Activated T-cell treated with anti-CD3 and anti-CD28 coated beads, Interleukin-2, amount 50 U/mL, for 24 hours (primary cell): ENCODE data around the gene ATF6B.
A peak's percentile ranks its signal among the peaks of the same experiment; 100 is the strongest.

Experiments used
- DNase-seq: peaks from one replicate; pipeline ENCODE4 v3.0.0-alpha.2; 2020
- H3K27ac Mint-ChIP-seq: 2 replicates; pipeline ENCODE4 v1.8.0; 2020; ENCODE audit warnings: mild to moderate bottlenecking, mixed read lengths
- H3K27me3 Mint-ChIP-seq: 2 replicates; pipeline ENCODE4 v1.8.0; 2020; ENCODE audit warnings: mixed read lengths
- H3K36me3 Mint-ChIP-seq: 2 replicates; pipeline ENCODE4 v1.8.0; 2020; ENCODE audit warnings: low read depth, mixed read lengths
- H3K4me1 Mint-ChIP-seq: 2 replicates; pipeline ENCODE4 v1.8.0; 2020; ENCODE audit warnings: low read depth, mixed read lengths
- H3K4me3 Mint-ChIP-seq: 2 replicates; pipeline ENCODE4 v1.8.0; 2020; ENCODE audit warnings: mild to moderate bottlenecking, moderate library complexity, mixed read lengths
- H3K9me3 Mint-ChIP-seq: 2 replicates; pipeline ENCODE4 v1.8.0; 2020; ENCODE audit warnings: mixed read lengths

ATF6B gene

DNA sequence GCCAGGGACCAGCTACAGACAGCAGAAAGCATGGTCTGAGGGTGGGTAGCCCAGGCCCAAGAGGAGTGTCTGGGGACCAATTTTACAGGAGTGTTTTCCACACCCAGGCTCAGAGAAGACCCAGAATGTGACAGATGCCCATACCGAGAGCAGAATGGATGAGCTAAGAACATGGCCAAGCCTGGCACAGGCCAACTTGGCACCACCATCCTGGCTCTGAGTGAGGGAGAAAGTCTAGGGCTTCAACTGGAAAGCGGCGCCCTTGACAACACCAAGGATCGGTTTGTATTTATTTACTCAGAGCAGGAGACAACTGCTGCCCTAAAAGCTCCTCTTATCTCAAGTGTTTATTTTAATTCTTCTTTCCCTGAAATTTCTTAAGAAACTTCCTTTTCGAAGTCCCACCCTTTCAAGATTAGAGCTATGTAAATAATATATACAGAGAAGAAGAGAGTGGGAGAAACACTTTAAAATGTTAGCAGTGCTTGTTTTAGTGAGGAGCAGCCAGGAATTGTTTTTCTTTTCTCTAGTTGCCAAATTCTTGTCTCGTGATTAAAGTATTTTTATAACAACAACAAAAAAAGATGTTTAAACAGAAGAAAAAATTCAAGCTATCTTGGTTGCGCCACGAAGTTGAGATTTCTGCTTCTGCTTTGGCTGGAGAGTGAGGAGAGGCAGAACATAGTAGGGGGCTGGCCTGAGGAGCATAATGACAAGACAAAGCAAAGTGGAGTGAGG lies 35.1 kb downstream of the ATF6B start:
- Mint-ChIP-seq H3K27me3 (peaks cover 71% of the 10 kb centered on the region), H3K36me3 (no peaks in the 10 kb centered on the region), H3K4me1 (peaks cover 2% of the 10 kb centered on the region), H3K4me3 (no peak overlapping the region), H3K9me3 (no peaks in the 10 kb centered on the region), H3K27ac (no peak overlapping the region)
- DNase-seq = no peak

DNA sequence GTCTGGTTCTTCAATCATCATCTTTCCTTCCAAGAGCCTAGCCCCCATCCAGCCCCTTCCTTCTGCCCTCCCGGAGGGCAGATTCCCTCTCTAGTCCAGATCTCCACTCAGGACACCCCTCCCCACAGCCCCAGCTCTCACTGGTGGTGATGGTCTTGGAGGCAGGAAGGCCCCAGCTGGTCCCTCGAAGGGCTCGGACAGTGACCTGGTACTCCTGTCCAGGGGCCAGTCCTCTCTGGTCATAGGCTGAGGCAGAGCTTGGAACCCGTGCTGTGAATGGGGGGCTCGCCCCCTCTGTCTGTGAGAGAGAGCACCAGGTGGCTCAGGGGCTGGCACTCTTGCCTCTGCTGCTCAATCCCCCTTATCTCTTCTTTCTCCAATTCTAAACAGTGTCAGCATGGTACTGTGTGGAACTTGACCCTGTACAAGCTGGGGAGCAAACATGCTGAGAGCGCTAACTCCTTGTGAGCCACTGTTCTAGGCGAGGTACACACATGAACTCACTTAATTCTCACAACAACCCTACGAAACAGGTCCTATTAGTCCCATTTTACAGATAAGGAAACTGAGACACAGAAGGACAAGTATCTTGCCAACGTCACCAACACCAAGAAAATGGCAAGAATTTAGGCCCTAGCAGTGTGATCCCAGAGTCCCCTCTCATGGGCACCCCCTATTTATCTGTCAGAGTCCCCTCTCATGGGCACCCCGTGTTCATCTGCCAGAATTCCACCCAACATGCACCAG lies 38.8 kb downstream of the ATF6B start:
- DNase-seq = no peak
- Mint-ChIP-seq H3K9me3 (no peaks in the 10 kb centered on the region), H3K36me3 (no peaks in the 10 kb centered on the region), H3K27me3 (peaks cover 62% of the 10 kb centered on the region), H3K4me1 (peaks cover 11% of the 10 kb centered on the region), H3K4me3 (no peak overlapping the region), H3K27ac (no peak overlapping the region)

DNA sequence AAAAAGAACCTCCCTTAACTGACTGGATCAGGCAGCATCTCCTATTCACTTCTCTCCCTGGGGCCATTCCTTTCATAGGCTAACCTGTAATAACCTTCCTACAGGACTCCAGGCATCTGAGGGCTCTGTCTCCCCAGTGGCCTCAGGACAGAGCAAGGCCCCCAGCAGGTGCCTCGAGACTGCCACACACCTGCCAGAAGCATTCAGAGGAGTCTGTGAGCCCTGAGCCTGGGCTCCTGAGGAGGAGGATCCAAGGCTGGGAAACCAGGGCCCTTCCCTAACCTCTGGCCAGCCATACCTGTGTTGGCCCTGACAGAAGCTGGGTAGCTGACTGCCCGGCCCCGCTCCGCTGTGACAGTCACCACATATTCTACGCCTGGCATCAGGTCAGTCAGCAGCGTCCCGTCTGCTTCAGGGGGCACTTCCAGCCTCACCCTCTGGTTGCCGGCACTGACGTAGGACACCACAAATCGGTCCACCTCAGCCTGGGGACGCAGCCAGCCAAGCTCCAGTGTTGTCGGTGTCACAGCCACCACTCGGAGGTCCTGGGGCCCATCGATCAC lies 39.5 kb downstream of the ATF6B start:
- Mint-ChIP-seq H3K4me1 (peaks cover 11% of the 10 kb centered on the region), H3K27me3 (peaks cover 66% of the 10 kb centered on the region), H3K4me3 (no peak overlapping the region), H3K36me3 (no peaks in the 10 kb centered on the region), H3K9me3 (no peaks in the 10 kb centered on the region), H3K27ac (no peak overlapping the region)
- no peak for DNase-seq

GRCh38 chr6:32087574-32088486 lies 40.2 kb downstream of the ATF6B start:
- Mint-ChIP-seq H3K4me1 (peaks cover 11% of the 10 kb centered on the region), H3K27ac (no peak overlapping the region), H3K4me3 (no peak overlapping the region), H3K27me3 (peaks cover 63% of the 10 kb centered on the region), H3K9me3 (no peaks in the 10 kb centered on the region), H3K36me3 (no peaks in the 10 kb centered on the region)
- DNase-seq = peak; percentile 78

DNA sequence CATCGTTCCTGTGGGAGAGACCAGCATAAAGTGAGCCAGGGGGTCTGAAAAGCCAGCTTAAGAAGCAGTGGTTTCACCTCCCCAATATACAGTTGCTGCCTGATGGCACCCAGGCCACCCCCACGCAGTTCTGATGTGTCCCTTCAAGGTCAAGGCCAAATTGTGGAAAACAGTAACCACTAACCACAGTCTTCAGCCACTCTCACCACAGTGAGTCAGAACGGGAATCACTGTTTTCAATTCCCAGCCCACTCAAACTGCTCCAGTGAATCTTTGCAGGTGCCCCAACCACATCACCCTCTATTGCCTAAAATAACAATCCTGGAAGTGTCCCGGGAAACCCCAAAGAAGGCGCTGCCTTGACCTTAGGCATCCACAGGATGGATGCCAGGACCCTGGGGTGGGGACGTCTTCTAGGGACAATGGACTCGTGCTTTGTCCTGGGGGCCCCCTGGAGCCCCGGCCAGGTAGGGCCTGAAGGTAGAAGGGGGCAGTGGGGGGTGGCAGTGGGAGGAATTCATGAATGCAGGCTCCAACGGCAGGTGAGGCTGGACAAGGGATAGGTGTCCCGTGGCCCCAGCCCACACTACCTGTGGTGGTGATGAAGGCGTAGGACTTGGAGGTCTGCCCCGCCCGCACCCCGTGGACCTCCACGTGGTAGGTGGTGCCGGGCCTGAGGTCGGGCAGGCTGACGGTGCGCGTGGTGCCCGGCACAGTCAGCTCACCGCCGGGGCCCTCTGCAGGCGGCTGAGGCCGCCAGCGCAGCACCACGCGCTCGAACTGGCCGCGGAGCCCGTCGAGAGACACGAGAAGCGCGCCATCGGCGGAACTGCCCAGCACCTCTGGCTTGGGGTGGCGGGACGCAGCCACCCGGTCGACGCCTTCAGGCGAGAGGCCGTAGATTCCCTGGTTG lies 41.1 kb downstream of the ATF6B start:
- DNase-seq = peak; percentile 43
- Mint-ChIP-seq H3K4me1 (peaks cover 11% of the 10 kb centered on the region), H3K4me3 (no peak overlapping the region), H3K27me3 (peaks cover 69% of the 10 kb centered on the region), H3K27ac (peak overlapping the region; percentile 76), H3K9me3 (no peaks in the 10 kb centered on the region), H3K36me3 (no peaks in the 10 kb centered on the region)

GRCh38 chr6:32085759-32086459 lies 42.1 kb downstream of the ATF6B start:
- Mint-ChIP-seq H3K9me3 (no peaks in the 10 kb centered on the region), H3K27ac (no peak overlapping the region), H3K4me1 (peaks cover 11% of the 10 kb centered on the region), H3K4me3 (no peak overlapping the region), H3K36me3 (no peaks in the 10 kb centered on the region), H3K27me3 (peaks cover 70% of the 10 kb centered on the region)
- no peak for DNase-seq

DNA sequence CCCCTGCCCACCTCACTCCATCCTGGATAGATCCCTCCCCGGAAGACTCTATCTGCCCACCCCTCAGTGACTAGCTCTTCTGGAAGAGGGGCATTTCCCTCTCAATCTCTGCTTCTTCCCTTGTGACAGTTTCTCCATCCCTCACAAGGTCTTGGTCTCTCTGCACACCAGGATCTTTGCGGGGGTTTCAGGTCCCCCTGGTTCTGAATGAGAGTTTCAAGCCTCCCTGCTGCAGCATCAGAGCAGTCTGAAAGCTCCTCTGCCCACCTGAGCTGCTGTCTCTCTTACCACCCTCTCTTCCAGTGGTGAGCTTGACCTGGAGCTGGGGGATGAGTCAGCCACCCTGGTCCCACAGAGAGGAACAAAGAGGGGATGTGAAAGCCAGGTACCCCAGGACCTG lies 43.3 kb downstream of the ATF6B start:
- H3K9me3 Mint-ChIP-seq = no peaks in the 10 kb centered on the region
- H3K4me1 Mint-ChIP-seq = peaks cover 11% of the 10 kb centered on the region
- no peaks in the 10 kb centered on the region for H3K36me3 Mint-ChIP-seq
- H3K27me3 Mint-ChIP-seq = peaks cover 60% of the 10 kb centered on the region
- H3K27ac Mint-ChIP-seq = no peak overlapping the region
- no peak overlapping the region for H3K4me3 Mint-ChIP-seq
- DNase-seq = no peak

DNA sequence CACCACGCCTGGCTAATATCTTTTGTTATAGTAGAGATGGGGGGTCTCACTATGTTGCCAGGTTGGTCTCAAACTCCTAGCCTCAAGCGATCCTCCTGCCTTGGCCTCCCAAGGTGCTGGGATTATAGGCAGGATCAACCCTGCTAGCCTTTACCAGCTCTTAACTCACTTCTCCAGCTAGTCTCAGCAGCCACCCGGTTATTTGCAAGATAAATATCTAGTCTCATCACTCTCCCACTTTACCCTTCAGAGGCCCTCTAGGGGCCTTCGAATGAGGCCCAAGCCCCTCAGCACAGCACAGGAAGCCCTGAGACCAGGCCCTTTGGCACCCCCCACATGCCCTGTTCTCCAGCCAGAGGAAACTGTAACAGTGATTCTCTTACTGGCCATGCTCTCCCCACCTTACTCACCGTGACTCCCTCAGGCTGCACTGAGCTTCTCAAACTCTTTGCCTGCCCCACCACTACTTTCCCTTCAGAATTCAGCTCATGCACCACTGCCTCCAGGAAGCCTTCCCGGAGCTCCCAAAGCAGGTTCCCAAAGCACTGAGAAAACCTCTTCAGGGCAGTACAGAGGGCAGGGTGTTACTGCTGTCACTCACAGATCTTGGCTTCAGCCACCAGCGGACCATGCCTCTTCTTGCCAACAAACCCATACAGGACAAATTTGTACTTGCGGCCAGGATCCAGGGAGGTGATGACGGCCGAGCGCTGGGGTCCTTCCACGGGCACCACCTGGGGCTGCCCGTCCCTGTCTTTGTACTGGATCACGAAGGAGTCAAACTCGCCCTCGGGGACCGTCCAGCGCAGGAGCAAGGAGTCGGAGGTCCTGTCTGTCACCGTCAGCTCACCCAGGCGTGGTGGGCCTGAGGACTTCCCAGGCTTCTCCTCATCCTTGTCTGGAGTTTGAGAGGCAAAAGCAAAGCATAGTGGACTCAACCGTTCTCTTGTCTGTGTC lies 44.0 kb downstream of the ATF6B start:
- DNase-seq = no peak
- no peak overlapping the region for H3K4me3 Mint-ChIP-seq
- peaks cover 53% of the 10 kb centered on the region for H3K27me3 Mint-ChIP-seq
- H3K36me3 Mint-ChIP-seq = no peaks in the 10 kb centered on the region
- no peak overlapping the region for H3K27ac Mint-ChIP-seq
- no peaks in the 10 kb centered on the region for H3K9me3 Mint-ChIP-seq
- H3K4me1 Mint-ChIP-seq = peaks cover 11% of the 10 kb centered on the region

GRCh38 chr6:32082935-32083334 lies 45.1 kb downstream of the ATF6B start:
- Mint-ChIP-seq H3K4me3 (no peak overlapping the region), H3K27ac (no peak overlapping the region), H3K9me3 (no peaks in the 10 kb centered on the region), H3K27me3 (peaks cover 43% of the 10 kb centered on the region), H3K4me1 (peaks cover 11% of the 10 kb centered on the region), H3K36me3 (no peaks in the 10 kb centered on the region)
- DNase-seq = no peak

DNA sequence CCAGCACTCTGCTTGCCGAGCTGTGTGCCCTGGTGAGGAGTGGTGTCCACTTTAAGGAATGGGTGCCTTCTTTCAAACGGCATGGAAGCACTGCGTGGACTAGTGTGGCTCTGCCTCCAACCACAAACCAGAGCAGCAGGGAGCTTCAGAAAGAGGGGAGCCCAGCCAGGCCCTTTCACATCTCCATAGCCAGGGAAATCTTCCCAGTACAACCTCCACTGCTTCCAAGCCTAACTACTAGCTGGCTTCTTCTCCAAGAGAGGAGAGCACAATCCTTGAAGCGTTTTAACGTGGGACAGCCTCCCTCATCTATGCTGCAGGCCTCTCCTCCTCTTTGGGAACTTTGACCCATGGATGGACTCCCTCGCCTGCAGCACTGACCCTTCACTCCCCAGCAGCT lies 45.6 kb downstream of the ATF6B start:
- peaks cover 11% of the 10 kb centered on the region for H3K4me1 Mint-ChIP-seq

GRCh38 chr6:32081168-32081990 lies 46.7 kb downstream of the ATF6B start:
- H3K27ac Mint-ChIP-seq = no peak overlapping the region
- no peak for DNase-seq

More for the DNA sequence above, 45.6 kb downstream of the ATF6B start:
- H3K36me3 Mint-ChIP-seq = no peaks in the 10 kb centered on the region
- DNase-seq = no peak
- H3K27ac Mint-ChIP-seq = no peak overlapping the region
- H3K9me3 Mint-ChIP-seq = no peaks in the 10 kb centered on the region
- H3K4me3 Mint-ChIP-seq = no peak overlapping the region
- H3K27me3 Mint-ChIP-seq = peaks cover 43% of the 10 kb centered on the region

More at GRCh38 chr6:32081168-32081990, 46.7 kb downstream of the ATF6B start:
- Mint-ChIP-seq H3K9me3 (no peaks in the 10 kb centered on the region), H3K36me3 (no peaks in the 10 kb centered on the region), H3K27me3 (peaks cover 36% of the 10 kb centered on the region), H3K4me1 (peaks cover 4% of the 10 kb centered on the region), H3K4me3 (no peak overlapping the region)
